Kidney (tissue), 14 donors: ENCODE data around the gene ACOX2. TPM values are rescaled to one million over a fixed set of nuclear protein-coding genes. Genes with fewer than 3 reads are reported as not detected.

Experiments
- DNase-seq, 5 donors: peaks; one replicate each; pipeline ENCODE4 v3.0.0-alpha.2; 2013 to 2020
- FAIRE-seq: peaks from 2 replicates; lab custom pipeline; 2012; peaks lifted over from hg19 to GRCh38; lab: Jason Lieb, UNC
- H3K27ac ChIP-seq, 2 donors: one replicate each; pipeline ENCODE4 v1.7.0; 2013; ENCODE audit warnings: low read depth in 2 of 2, low read length in 2 of 2, inconsistent platforms in 1 of 2
- H3K27me3 ChIP-seq: one replicate; pipeline ENCODE4 v1.7.1; 2013; ENCODE audit warnings: low read length, inconsistent platforms; ENCODE audit not compliant: control insufficient read depth, insufficient read depth
- H3K36me3 ChIP-seq, 3 donors: one replicate each; pipeline versions ENCODE4 v1.7.0 to v1.7.1; 2013; ENCODE audit warnings: low read length in 3 of 3, control low read depth in 1 of 3, inconsistent platforms in 1 of 3; ENCODE audit not compliant: insufficient read depth in 3 of 3, control insufficient read depth in 2 of 3
- H3K4me1 ChIP-seq, 3 donors: one replicate each; pipeline versions ENCODE4 v1.7.0 to v1.7.1; 2013; ENCODE audit warnings: low read length in 3 of 3, inconsistent platforms in 1 of 3, low read depth in 1 of 3; ENCODE audit not compliant: control insufficient read depth in 2 of 3, insufficient read depth in 2 of 3
- H3K4me3 ChIP-seq, 3 donors: one replicate each; pipeline versions ENCODE4 v1.7.0 to v1.8.1; 2013; ENCODE audit warnings: low read length in 3 of 3, control low read depth in 1 of 3, inconsistent platforms in 1 of 3
- H3K9ac ChIP-seq, 3 donors: one replicate each; pipeline versions ENCODE4 v1.7.0 to v1.7.1; 2013; ENCODE audit warnings: low read length in 3 of 3, control low read depth in 1 of 3, inconsistent platforms in 1 of 3
- H3K9me3 ChIP-seq, 3 donors: one replicate each; pipeline versions ENCODE4 v1.7.0 to v1.7.1; 2013; ENCODE audit warnings: low read length in 3 of 3, control low read depth in 1 of 3, inconsistent platforms in 1 of 3; ENCODE audit not compliant: control insufficient read depth in 2 of 3, insufficient read depth in 1 of 3
- CTCF ChIP-seq: IDR thresholded peaks from 3 replicates; pipeline ENCODE4 v1.5.1; 2012; ENCODE audit warnings: mild to moderate bottlenecking, moderate library complexity, borderline replicate concordance; ENCODE audit not compliant: insufficient read depth; ENCODE audit errors: extremely low read depth
- intact Hi-C: fragments of 100-400 bp; cut with DNase I; formaldehyde crosslinking; loops from one replicate; pipeline ENCODE4 v1.11.1; 2022
- polyA plus RNA-seq: library from polyadenylated mRNA; stranded (reverse); fragments of 350-450 nt; fragmentation: Illumina TruSeq; extraction: RNeasy Lipid Tissue Mini Kit (QIAGEN cat#74804); gene quantifications from one replicate; pipeline ENCODE4 v1.2.3, GENCODE V29; 2014; ENCODE audit warnings: low read depth, low replicate concordance; ENCODE audit not compliant: insufficient read depth
- total RNA-seq: library from RNA; stranded (reverse); fragmentation: NEBNext Ultra II Directional; extraction: Animal tissue kit (Norgen Biotek cat#: 25700); gene quantifications from one replicate; pipeline ENCODE4 v1.2.1, GENCODE V29; 2021
- donor health status: control.
- donor health status: control.
- donor health status: control.
- donor health status: control.
- donor health status: control.
- donor health status: DM: yes; HTN: yes; CAD: no.
- donor health status: Normal renal cell carcinoma (clear cell type).

ACOX2 gene
- total and polyA plus RNA-seq, 2 donors from 2014 or later, result 18.6 to 85.5 TPM

GRCh38 chr3:58535531-58536500 is 1.2 kb downstream of the ACOX2 start:
- intact Hi-C loops, result no loop called here
- H3K4me1 ChIP-seq, result peaks cover 0 to 36% (median 23%) of the 10 kb centered on the region in 3 donors
- H3K27ac ChIP-seq, result peak overlapping the region; percentile 29 to 77
- FAIRE-seq, result no peak
- H3K4me3 ChIP-seq, result peak overlapping the region in 2 of 3 donors; percentile 23 to 69
- peak in 3 of 5 donors; percentile 62 to 71 (median 66) for DNase-seq
- H3K36me3 ChIP-seq, result peaks cover 0 to 17% (median 6%) of the 10 kb centered on the region in 3 donors
- TF ChIP-seq CTCF, result no peak
- peak overlapping the region in 2 of 3 donors; percentile 25 to 88 for H3K9ac ChIP-seq
- no peaks in the 10 kb centered on the region for H3K27me3 ChIP-seq
- no peaks in the 10 kb centered on the region for H3K9me3 ChIP-seq

GRCh38 chr3:58534592-58535494 is 2.1 kb downstream of the ACOX2 start:
- Histone ChIP-seq H3K4me1 (peaks cover 0 to 36% (median 23%) of the 10 kb centered on the region in 3 donors), H3K9me3 (no peaks in the 10 kb centered on the region), H3K4me3 (no peak overlapping the region), H3K27ac (no peak overlapping the region), H3K27me3 (no peaks in the 10 kb centered on the region), H3K9ac (no peak overlapping the region), H3K36me3 (peaks cover 0 to 25% (median 6%) of the 10 kb centered on the region in 3 donors)
- TF ChIP-seq CTCF, result no peak
- DNase-seq, result no peak
- intact Hi-C loops, result no loop called here
- no peak for FAIRE-seq

GRCh38 chr3:58532794-58533220 is 4.2 kb downstream of the ACOX2 start:
- Histone ChIP-seq H3K4me3 (no peak overlapping the region), H3K4me1 (peaks cover 0 to 38% (median 38%) of the 10 kb centered on the region in 3 donors), H3K9ac (peak overlapping the region in 1 of 3 donors; percentile 34), H3K27me3 (no peaks in the 10 kb centered on the region), H3K27ac (no peak overlapping the region), H3K9me3 (no peaks in the 10 kb centered on the region), H3K36me3 (peaks cover 0 to 31% (median 6%) of the 10 kb centered on the region in 3 donors)
- DNase-seq (peak; percentile 81 to 89 (median 86)), FAIRE-seq (no peak)
- peak; percentile 95 for TF ChIP-seq CTCF
- intact Hi-C loops, result no loop called here
